Osteoblast (primary cell): Measurements from ENCODE around the gene KRTAP4-12. TPM values are rescaled to one million over a fixed set of nuclear protein-coding genes. Genes with fewer than 3 reads are reported as not detected.
"Not testable (repeated sequence)": the region's sequence is repeated elsewhere in the genome, so short reads cannot be mapped to it uniquely, and the experiment has no call there.

ENCODE experiments used
- DNase-seq: peaks from one replicate; pipeline ENCODE4 v3.0.0; 2011; ENCODE audit warnings: low spot score, mixed read lengths; ENCODE audit not compliant: insufficient read length; ENCODE audit errors: missing footprints
- H2AFZ ChIP-seq: 2 replicates; pipeline ENCODE4 v1.6.0; 2011; ENCODE audit warnings: mild to moderate bottlenecking, low read length
- H3K27ac ChIP-seq: 2 replicates; pipeline ENCODE4 v1.5.1; 2011; ENCODE audit warnings: mild to moderate bottlenecking, low read depth, low read length, moderate library complexity
- H3K27me3 ChIP-seq: 2 replicates; pipeline ENCODE4 v1.6.0; 2012; ENCODE audit warnings: mild to moderate bottlenecking, control low read depth, inconsistent platforms, low read length, moderate library complexity; ENCODE audit not compliant: insufficient read depth
- H3K36me3 ChIP-seq: 2 replicates; pipeline ENCODE4 v1.5.1; 2011; ENCODE audit warnings: mild to moderate bottlenecking, low read length, control low read depth, moderate library complexity; ENCODE audit not compliant: insufficient read depth
- H3K4me1 ChIP-seq: 2 replicates; pipeline ENCODE4 v1.5.1; 2011; ENCODE audit warnings: mild to moderate bottlenecking, low read length, control low read depth, moderate library complexity; ENCODE audit not compliant: insufficient read depth
- H3K4me2 ChIP-seq: 2 replicates; pipeline ENCODE4 v1.6.0; 2011; ENCODE audit warnings: mild to moderate bottlenecking, low read length; ENCODE audit not compliant: insufficient read depth
- H3K4me3 ChIP-seq: fragments of 200-600 bp; sonication (generic); 3 replicates; pipeline ENCODE4 v1.5.1; 2012; ENCODE audit warnings: mild to moderate bottlenecking, low read length, inconsistent platforms; ENCODE audit not compliant: insufficient read depth
- H3K79me2 ChIP-seq: 2 replicates; pipeline ENCODE4 v1.6.0; 2012; ENCODE audit warnings: mild to moderate bottlenecking, low read length, control low read depth, inconsistent platforms; ENCODE audit not compliant: insufficient read depth
- H3K9me3 ChIP-seq: 2 replicates; pipeline ENCODE4 v1.5.1; 2011; ENCODE audit warnings: low read depth, low read length, control low read depth
- H4K20me1 ChIP-seq: 2 replicates; pipeline ENCODE4 v1.6.0; 2012; ENCODE audit warnings: mild to moderate bottlenecking, low read length, control low read depth; ENCODE audit not compliant: insufficient read depth
- total RNA-seq: library from RNA; depleted of rRNA; stranded (reverse); fragments of >200 nt; gene quantifications from 2 replicates; pipeline ENCODE4 v1.2.3, GENCODE V29; 2012
- TF ChIP-seq, protein P1 (sequence below): IDR thresholded peaks from 2 replicates; pipeline ENCODE4 v1.5.1; 2011; ENCODE audit warnings: mild to moderate bottlenecking, low read depth, low read length, moderate library complexity; ENCODE audit errors: extremely low read depth

KRTAP4-12 gene
- total RNA-seq, 1 donor: not detected

DNA sequence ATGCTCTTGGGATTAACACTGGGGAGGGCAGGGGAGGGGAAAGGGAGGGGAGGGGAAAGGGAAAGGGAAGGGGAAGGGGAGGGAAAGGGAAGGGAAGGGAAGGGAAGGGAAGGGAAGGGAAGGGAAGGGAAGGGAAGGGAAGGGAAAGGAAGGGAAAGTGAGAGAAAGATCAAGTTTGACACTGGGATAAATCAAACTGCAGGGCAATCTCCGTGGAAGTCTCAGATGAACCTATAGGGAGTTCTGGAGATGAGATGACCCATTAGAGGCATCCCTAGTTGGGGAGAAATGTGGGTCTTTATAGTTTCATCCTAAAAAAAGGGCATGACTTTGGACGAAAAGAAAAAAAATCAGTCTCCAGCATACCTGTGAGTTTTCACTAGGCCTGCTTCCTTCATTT, 2.2 kb downstream of the KRTAP4-12 start:
- no peak for DNase-seq
- Histone ChIP-seq H3K9me3 (no peaks in the 10 kb centered on the region), H3K27ac (no peak overlapping the region), H3K27me3 (no peaks in the 10 kb centered on the region), H2AFZ (no peak overlapping the region), H3K79me2 (no peaks in the 10 kb centered on the region), H3K4me1 (peaks cover 22% of the 10 kb centered on the region), H3K4me2 (no peak overlapping the region), H3K4me3 (no peak overlapping the region), H3K36me3 (no peaks in the 10 kb centered on the region), H4K20me1 (no peaks in the 10 kb centered on the region)
- TF ChIP-seq, protein P1, sequence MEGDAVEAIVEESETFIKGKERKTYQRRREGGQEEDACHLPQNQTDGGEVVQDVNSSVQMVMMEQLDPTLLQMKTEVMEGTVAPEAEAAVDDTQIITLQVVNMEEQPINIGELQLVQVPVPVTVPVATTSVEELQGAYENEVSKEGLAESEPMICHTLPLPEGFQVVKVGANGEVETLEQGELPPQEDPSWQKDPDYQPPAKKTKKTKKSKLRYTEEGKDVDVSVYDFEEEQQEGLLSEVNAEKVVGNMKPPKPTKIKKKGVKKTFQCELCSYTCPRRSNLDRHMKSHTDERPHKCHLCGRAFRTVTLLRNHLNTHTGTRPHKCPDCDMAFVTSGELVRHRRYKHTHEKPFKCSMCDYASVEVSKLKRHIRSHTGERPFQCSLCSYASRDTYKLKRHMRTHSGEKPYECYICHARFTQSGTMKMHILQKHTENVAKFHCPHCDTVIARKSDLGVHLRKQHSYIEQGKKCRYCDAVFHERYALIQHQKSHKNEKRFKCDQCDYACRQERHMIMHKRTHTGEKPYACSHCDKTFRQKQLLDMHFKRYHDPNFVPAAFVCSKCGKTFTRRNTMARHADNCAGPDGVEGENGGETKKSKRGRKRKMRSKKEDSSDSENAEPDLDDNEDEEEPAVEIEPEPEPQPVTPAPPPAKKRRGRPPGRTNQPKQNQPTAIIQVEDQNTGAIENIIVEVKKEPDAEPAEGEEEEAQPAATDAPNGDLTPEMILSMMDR: no peak

DNA sequence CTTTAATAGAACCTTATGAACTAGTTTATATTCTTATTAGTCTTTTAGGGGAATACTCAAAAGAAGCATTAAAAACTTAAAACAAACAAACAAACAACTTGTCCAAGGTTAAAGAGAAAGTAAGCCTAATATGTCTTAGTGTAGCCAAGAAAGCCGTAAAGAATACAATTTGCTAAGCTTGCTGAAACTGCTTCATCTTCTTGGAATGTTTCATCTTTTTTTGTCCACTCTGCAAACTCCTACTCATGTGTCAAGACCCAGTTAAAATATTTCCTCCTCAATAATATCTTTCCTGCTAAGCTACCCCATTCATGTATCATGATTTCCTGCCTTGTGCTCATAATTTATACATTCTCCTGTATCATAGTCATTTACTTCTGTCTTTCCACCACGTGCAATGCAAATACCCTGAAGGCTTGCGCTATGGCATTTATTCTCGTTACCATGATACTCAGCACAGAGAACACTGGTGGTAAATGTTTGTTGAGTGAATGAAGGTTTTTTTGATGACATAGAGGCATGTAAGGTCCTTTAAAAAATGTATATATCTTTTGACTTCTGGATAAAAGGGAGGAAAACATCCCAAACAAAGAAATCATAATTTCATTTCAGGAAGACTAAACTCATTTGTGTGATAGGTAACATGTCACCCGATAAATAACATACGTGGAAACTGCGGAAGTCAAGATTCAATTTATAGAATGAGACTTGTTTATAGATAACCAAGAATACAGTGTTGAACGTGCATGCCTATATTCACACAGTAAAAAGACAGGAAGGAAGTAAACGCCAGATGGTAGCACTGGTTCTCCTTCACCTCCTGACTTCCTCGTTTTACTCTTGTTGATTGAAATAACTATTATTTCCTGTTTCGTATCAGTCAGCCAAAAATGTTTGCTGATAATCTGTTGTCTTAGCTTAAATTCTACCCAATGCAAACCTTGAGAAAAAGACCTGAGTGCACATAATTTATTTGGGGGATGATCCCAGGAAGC, 4.0 kb downstream of the KRTAP4-12 start:
- not testable (repeated sequence) for H3K36me3 ChIP-seq, H3K79me2 ChIP-seq, H3K27me3 ChIP-seq, H3K9me3 ChIP-seq, H4K20me1 ChIP-seq, H2AFZ ChIP-seq, H3K4me2 ChIP-seq, H3K4me3 ChIP-seq, H3K27ac ChIP-seq, DNase-seq
- H3K4me1 ChIP-seq: peaks cover 22% of the 10 kb centered on the region

DNA sequence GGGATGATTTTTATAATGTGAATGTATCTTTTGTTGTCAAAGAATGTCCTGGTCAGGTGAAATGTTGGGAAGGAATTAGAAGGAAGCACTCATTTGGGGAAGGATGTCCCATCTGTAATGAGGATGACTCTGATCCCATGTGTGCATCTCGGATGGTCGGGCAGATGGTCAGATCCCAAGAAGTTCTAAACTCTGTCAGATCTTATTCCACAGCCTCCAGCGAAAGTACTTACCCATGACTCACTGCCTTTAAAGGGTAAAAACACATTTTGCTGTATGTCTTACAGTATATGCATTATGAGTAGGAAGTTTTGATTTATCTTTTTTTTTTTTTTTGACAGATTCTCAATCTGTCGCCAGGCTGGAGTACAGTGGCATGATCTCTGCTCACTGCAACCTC, 5.3 kb downstream of the KRTAP4-12 start:
- Histone ChIP-seq H3K4me1 (peaks cover 13% of the 10 kb centered on the region), H3K9me3 (no peaks in the 10 kb centered on the region), H3K27me3 (no peaks in the 10 kb centered on the region), H3K4me3 (no peak overlapping the region), H3K79me2 (no peaks in the 10 kb centered on the region), H3K36me3 (no peaks in the 10 kb centered on the region), H4K20me1 (no peaks in the 10 kb centered on the region), H3K4me2 (peak overlapping the region; percentile 4), H2AFZ (no peak overlapping the region), H3K27ac (peak overlapping the region; percentile 24)
- DNase-seq: no peak
- TF ChIP-seq, protein P1: no peak

DNA sequence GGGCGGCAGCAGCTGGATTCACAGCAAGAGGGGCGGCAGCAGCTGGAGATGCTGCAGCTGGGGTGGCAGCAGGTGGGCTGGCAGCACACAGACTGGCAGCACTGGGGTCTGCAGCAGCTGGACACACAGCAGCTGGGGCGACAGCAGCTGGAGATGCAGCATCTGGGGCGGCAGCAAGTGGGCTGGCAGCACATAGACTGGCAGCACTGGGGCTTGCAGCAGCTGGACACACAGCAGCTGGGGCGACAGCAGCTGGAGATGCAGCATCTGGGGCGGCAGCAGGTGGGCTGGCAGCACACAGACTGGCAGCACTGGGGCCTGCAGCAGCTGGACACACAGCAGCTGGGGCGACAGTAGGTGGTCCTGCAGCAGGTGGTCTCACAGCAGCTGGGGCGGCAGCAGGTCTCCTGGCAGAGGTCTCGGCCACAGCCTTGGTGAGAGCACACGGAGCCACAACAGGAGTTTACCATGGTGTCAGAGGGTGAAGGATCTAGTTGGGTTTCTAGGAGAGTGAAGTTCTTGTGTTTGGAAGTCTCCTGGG, 6.1 kb downstream of the KRTAP4-12 start, which contains the start of gene KRTAP4-11:
KRTAP4-11 (minus strand) TSS at position 528 of the 541 bp plus-strand sequence; CDS start at position 470, 58 bp downstream.
- H3K27me3 ChIP-seq, H3K4me3 ChIP-seq, H2AFZ ChIP-seq, H4K20me1 ChIP-seq, H3K36me3 ChIP-seq, H3K9me3 ChIP-seq, H3K79me2 ChIP-seq, DNase-seq: not testable (repeated sequence)
- H3K4me1 ChIP-seq: peaks cover 13% of the 10 kb centered on the region
- peak within 1 kb of the TSS; percentile 4 for H3K4me2 ChIP-seq
- peak within 1 kb of the TSS; percentile 24 for H3K27ac ChIP-seq
